Testis (tissue), 3 donors: ENCODE results near the gene WDFY4. TPM values are rescaled to one million over a fixed set of nuclear protein-coding genes. Genes with fewer than 3 reads are reported as not detected.

Experiments used
- DNase-seq: peaks from one replicate; pipeline ENCODE4 v3.0.0-alpha.2; 2019
- H3K27ac ChIP-seq, 2 donors: fragments of 200-600 bp; sonication (generic); one replicate each; pipeline ENCODE4 v1.5.1; 2019
- H3K27me3 ChIP-seq: fragments of 200-600 bp; sonication (generic); one replicate; pipeline ENCODE4 v1.5.1; 2019
- H3K36me3 ChIP-seq: fragments of 200-600 bp; sonication (generic); one replicate; pipeline ENCODE4 v1.5.1; 2017; ENCODE audit warnings: low read depth; ENCODE audit errors: missing control alignments
- H3K4me1 ChIP-seq: fragments of 200-600 bp; sonication (generic); one replicate; pipeline ENCODE4 v1.5.1; 2019
- H3K4me3 ChIP-seq, 2 donors: fragments of 200-600 bp; sonication (generic); one replicate each; pipeline ENCODE4 v1.5.1; 2017 to 2019
- H3K9me3 ChIP-seq: fragments of 200-600 bp; sonication (generic); one replicate; pipeline ENCODE4 v1.5.1; 2017
- CTCF ChIP-seq, 3 experiments: fragments of 450-650 bp in 2 of 3; fragments of 200-600 bp in 1 of 3; sonication (generic) in 1 of 3; IDR thresholded peaks; one replicate each; pipeline ENCODE4 v1.5.1; 2016 to 2019; ENCODE audit warnings: antibody characterized with exemption in 3 of 3, mild to moderate bottlenecking in 2 of 3, moderate library complexity in 1 of 3
- POLR2A ChIP-seq: fragments of 450-650 bp; IDR thresholded peaks from one replicate; pipeline ENCODE4 v1.6.1; 2017; ENCODE audit warnings: antibody characterized with exemption, mild to moderate bottlenecking, moderate library complexity
- WGBS, 2 donors: methylation state at CpG; one replicate each; pipeline ENCODE4 v1.1.5; 2018; 5-methylcytosine and 5-hydroxymethylcytosine counted together
- intact Hi-C: fragments of 100-400 bp; cut with DNase I; formaldehyde crosslinking; loops from one replicate; pipeline ENCODE4 v1.15.1; 2023; ENCODE audit warnings: low total_unique reads
- polyA plus RNA-seq: library from polyadenylated mRNA; stranded (reverse); fragments of 350-450 nt; fragmentation: Illumina TruSeq; extraction: RNeasy Lipid Tissue Mini Kit (QIAGEN cat#74804); gene quantifications from one replicate; pipeline ENCODE4 v1.2.3, GENCODE V29; 2014; ENCODE audit warnings: low read depth, low replicate concordance; ENCODE audit not compliant: insufficient read depth
- total RNA-seq, 2 donors: library from RNA; depleted of rRNA; stranded (reverse); fragments of >200 nt; gene quantifications; one replicate each; pipeline ENCODE4 v1.2.3, GENCODE V29; 2016

WDFY4 gene
- total and polyA plus RNA-seq, 3 donors from 2014 or later = 10.2 to 21.5 (median 18.4) TPM

GRCh38 chr10:48834189-48834965 is 149.7 kb downstream of the WDFY4 start:
- WGBS, 2 donors = 95 to 98% methylated on average over 2 of the region's 2 CpGs
- no peaks in the 10 kb centered on the region for H3K9me3 ChIP-seq
- TF ChIP-seq POLR2A (no peak), CTCF (IDR thresholded peaks at IDR 0.05) (no peak)
- H3K27me3 ChIP-seq = no peaks in the 10 kb centered on the region
- peaks cover 6% of the 10 kb centered on the region for H3K4me1 ChIP-seq
- no peak for DNase-seq
- intact Hi-C loops = no loop called here
- no peak overlapping the region for H3K4me3 ChIP-seq
- H3K27ac ChIP-seq = no peak overlapping the region
- H3K36me3 ChIP-seq = no peaks in the 10 kb centered on the region

- H3K9me3 ChIP-seq = no peaks in the 10 kb centered on the region
- H3K4me3 ChIP-seq = no peak overlapping the region
- H3K36me3 ChIP-seq = no peaks in the 10 kb centered on the region
- TF ChIP-seq POLR2A (no peak), CTCF (IDR thresholded peaks at IDR 0.05) (no peak)
- intact Hi-C loops = no loop called here
- H3K4me1 ChIP-seq = peaks cover 11% of the 10 kb centered on the region
- no peaks in the 10 kb centered on the region for H3K27me3 ChIP-seq
- no peak overlapping the region for H3K27ac ChIP-seq
- WGBS, 2 donors = 70 to 77% methylated on average over 2 of the region's 2 CpGs
- DNase-seq = no peak
These were observed 151.1 kb downstream of the WDFY4 start for GRCh38 chr10:48835781-48836180.

- Histone ChIP-seq H3K4me3 (no peak overlapping the region), H3K27ac (no peak overlapping the region), H3K36me3 (no peaks in the 10 kb centered on the region), H3K9me3 (no peaks in the 10 kb centered on the region), H3K4me1 (peaks cover 11% of the 10 kb centered on the region), H3K27me3 (no peaks in the 10 kb centered on the region)
- DNase-seq = no peak
- intact Hi-C loops = no loop called here
- 94 to 98% methylated on average over 2 of the region's 2 CpGs for WGBS, 2 donors
- no peak for TF ChIP-seq CTCF (IDR thresholded peaks at IDR 0.05)
- no peak for TF ChIP-seq POLR2A
These were observed 151.9 kb downstream of the WDFY4 start for GRCh38 chr10:48836605-48837004.

GRCh38 chr10:48838834-48839233 is 154.2 kb downstream of the WDFY4 start:
- WGBS, 2 donors = 60 to 63% methylated on average over 5 of the region's 5 CpGs
- Histone ChIP-seq H3K36me3 (no peaks in the 10 kb centered on the region), H3K4me3 (no peak overlapping the region), H3K9me3 (no peaks in the 10 kb centered on the region), H3K27ac (no peak overlapping the region), H3K27me3 (no peaks in the 10 kb centered on the region), H3K4me1 (peaks cover 11% of the 10 kb centered on the region)
- no peak for DNase-seq
- intact Hi-C loops = no loop called here
- TF ChIP-seq CTCF (IDR thresholded peaks at IDR 0.05) (no peak), POLR2A (no peak)
